HFF-Myc (cell line): ENCODE data around the gene CCNB2.

Experiments used
- DNase-seq: peaks from one replicate; pipeline ENCODE4 v3.0.0-alpha.2; 2011; ENCODE audit warnings: low read depth; ENCODE audit errors: extremely low read depth
- H3K4me3 ChIP-seq: replicated peaks from 2 replicates; pipeline ENCODE4 v1.5.1; 2011; ENCODE audit warnings: low read depth, mild to moderate bottlenecking, control low read depth, low read length
- TF ChIP-seq, protein P1 (sequence below): IDR thresholded peaks from 2 replicates; pipeline ENCODE4 v1.5.1; 2012; ENCODE audit warnings: mild to moderate bottlenecking, low read depth, low read length, control low read depth; ENCODE audit errors: missing control alignments

The CCNB2 gene

DNA sequence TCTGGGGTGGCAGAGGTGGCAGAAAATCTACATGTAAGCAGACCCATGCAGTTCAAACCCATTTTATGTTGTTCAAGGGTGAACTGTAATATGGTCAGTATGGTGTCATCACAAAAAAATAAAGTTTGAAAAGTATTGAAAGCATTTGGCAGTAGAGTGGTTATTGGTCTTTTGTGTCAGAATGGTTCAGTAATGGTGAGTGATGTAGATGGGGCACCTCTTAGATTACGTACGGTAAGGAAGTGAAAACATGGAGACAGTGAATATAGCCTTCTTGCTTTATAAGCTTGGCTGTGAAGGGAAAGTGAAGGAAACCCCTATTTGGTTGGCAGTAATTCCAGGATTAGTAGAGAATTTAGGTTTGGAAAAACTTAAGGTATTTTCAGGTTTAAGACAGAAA, 17.2 kb upstream of the CCNB2 start:
- no peak overlapping the region for H3K4me3 ChIP-seq
- TF ChIP-seq, protein P1, sequence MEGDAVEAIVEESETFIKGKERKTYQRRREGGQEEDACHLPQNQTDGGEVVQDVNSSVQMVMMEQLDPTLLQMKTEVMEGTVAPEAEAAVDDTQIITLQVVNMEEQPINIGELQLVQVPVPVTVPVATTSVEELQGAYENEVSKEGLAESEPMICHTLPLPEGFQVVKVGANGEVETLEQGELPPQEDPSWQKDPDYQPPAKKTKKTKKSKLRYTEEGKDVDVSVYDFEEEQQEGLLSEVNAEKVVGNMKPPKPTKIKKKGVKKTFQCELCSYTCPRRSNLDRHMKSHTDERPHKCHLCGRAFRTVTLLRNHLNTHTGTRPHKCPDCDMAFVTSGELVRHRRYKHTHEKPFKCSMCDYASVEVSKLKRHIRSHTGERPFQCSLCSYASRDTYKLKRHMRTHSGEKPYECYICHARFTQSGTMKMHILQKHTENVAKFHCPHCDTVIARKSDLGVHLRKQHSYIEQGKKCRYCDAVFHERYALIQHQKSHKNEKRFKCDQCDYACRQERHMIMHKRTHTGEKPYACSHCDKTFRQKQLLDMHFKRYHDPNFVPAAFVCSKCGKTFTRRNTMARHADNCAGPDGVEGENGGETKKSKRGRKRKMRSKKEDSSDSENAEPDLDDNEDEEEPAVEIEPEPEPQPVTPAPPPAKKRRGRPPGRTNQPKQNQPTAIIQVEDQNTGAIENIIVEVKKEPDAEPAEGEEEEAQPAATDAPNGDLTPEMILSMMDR, result no peak
- DNase-seq, result no peak

DNA sequence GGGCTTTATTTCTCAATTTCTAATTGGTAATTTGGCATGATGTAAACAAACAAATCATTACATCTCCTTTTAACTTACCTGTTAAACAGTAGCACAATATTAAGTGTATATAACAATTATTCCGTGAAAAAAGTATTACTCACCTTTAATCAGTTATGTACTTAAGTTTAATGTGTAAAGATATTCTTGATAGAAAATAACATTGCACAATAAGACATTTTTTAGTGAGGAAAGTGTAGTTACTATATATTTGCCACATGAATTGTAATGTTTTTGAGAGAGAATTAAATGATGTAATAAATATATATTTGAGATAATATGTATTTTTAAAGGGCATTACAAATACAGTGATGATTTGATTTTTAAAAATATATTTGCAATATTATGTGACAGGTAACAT, 10.9 kb upstream of the CCNB2 start:
- TF ChIP-seq, protein P1, result no peak
- DNase-seq, result no peak
- no peak overlapping the region for H3K4me3 ChIP-seq

DNA sequence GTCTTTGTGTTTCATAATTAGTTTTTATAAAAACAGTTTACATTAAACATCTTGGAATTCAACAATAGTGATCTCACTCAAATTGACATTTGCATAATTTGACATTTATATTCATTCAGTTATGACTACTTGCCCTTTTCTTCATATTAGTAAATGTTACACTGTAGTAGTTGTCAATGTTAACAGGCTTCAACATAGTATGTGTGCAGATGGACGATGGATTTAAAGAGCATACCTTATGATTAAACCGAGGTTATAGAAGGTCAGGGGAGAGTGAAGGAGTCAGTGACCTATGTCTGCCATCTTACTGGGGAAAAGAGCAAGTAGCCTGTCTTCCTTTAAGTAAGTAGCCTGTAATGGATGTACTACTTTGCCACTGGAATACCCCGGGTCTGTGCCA, 8.5 kb upstream of the CCNB2 start:
- no peak for DNase-seq
- H3K4me3 ChIP-seq, result no peak overlapping the region
- TF ChIP-seq, protein P1, result no peak

DNA sequence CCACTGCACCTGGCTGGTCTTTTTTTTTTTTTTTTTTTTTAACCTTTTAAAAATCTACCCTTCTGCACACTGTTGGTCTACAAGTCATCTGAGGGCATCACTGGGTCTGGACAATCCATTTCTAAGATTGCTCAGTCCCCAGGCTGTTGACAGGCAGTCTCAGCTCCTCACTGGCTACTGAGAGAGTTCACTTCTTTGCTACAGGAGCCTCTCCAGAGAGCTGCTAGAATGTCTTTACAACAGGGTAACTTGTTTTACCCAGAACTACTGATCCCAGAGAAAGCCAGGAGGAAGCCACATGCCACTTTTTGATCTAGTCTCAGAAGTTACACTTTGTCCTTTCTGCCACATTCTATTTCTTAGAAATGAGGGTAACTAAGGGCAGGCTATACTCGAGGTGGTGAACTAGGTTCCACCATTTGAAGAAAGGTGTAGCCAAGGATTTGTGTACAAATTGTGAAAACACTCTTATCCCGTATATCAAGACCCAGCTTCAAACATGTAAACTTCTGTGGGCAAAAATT, 5.7 kb upstream of the CCNB2 start:
- TF ChIP-seq, protein P1, result no peak

DNA sequence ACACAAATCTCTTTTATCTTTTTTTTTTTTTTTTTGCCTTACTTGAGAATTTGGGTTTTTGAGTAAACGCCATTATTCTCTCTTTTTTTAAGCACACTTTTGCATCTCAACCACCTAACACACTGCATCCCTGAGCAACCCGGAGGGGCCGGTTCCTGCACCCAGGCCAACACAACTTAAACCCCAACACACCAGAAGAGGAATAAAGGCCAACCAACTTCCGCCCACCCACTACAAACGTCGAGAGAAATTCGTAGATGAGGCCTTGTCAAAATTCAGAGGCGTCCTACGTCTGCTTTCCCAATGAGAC, 389 bp upstream of the CCNB2 start:
- H3K4me3 ChIP-seq, result peak overlapping the region; percentile 67
- no peak for DNase-seq
- TF ChIP-seq, protein P1, result no peak

More for the DNA sequence above, 5.7 kb upstream of the CCNB2 start:
- DNase-seq, result no peak
- no peak overlapping the region for H3K4me3 ChIP-seq

DNA sequence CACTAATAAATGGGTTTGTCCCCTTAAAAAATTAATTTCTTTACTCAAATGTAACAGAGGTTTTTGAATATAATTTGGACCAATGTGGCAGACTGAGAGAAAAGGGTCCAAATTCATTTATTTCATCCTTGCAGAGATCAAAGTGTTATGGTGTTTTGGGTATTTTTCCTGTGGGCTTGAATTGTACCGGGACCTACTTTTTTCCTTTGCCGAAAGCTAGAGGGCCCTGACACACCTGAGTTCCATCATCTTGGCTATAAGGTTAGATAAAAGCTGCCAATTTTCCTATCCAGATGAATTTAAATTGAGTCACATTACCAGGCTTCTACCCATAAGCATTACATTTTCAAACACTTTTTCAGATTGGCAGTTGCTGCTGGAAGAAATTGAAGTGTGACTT, 908 bp downstream of the CCNB2 start:
- TF ChIP-seq, protein P1, result no peak
- DNase-seq, result no peak
- H3K4me3 ChIP-seq, result peak overlapping the region; percentile 67

DNA sequence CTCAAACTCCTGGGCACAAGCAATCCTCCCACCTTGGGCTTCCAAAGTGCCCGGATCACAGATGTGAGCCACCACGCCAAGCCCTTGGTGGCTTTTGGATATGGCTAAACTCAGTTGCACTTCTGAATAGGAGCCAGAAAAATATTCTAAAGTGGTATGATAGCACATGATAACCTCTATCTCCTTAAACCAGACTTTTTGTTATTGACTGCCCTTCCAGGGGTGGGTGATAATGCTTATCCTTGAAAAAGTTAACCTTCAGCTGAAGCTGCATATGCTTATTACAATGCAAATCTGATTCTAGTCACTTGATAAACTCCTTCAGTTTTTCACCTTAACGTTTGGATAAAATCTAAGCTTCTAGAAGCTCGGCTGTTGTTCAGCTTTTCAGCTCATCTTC, 6.3 kb downstream of the CCNB2 start:
- no peak overlapping the region for H3K4me3 ChIP-seq
- TF ChIP-seq, protein P1, result no peak
- DNase-seq, result no peak
